ENCODE data around the gene EFHC1. TPM values are rescaled to one million over a fixed set of nuclear protein-coding genes. Genes with fewer than 3 reads are reported as not detected.

Gene EFHC1
- polyA plus RNA-seq, 1 donor from 2014 or later, result 173 TPM

GRCh38 chr6:52482903-52483670 is 62.9 kb downstream of the EFHC1 start:
- Histone ChIP-seq H3K4me3 (ENCODE audit: low read length) (no peak overlapping the region), H3K4me2 (ENCODE audit: low read length) (no peak overlapping the region), H3K9ac (ENCODE audit: low read length) (no peak overlapping the region), H3K9me2 (ENCODE audit: insufficient read depth, low read length) (no peaks in the 10 kb centered on the region), H3F3A (ENCODE audit: insufficient read depth, low read length, poor library complexity, severe bottlenecking) (no peaks in the 10 kb centered on the region), H3K79me2 (replicated peaks; ENCODE audit: insufficient read depth, low read length) (no peaks in the 10 kb centered on the region), H4K20me1 (ENCODE audit: insufficient read depth) (no peaks in the 10 kb centered on the region), H3K9me3 (ENCODE audit: low read length) (no peaks in the 10 kb centered on the region), H2AFZ (ENCODE audit: low read depth, low read length) (no peak overlapping the region), H3K27me3 (ENCODE audit: insufficient read depth, low read depth, low read length) (no peaks in the 10 kb centered on the region), H3K36me3 (ENCODE audit: insufficient read depth, low read length) (no peaks in the 10 kb centered on the region), H3K27ac (ENCODE audit: low read length) (no peak overlapping the region)
- TF ChIP-seq RAD21 (conservative IDR thresholded peaks at IDR 0.05) (no peak), TAF1 (IDR thresholded peaks at IDR 0.05; ENCODE audit: low read depth) (no peak), EP300 (conservative IDR thresholded peaks at IDR 0.05; ENCODE audit: poor library complexity, severe bottlenecking) (no peak), EZH2 (IDR thresholded peaks at IDR 0.05; ENCODE audit: borderline replicate concordance, insufficient read depth, low read length, poor library complexity, severe bottlenecking) (no peak), CTCF (IDR thresholded peaks at IDR 0.05; ENCODE audit: poor library complexity, severe bottlenecking) (no peak), REST (IDR thresholded peaks at IDR 0.05; ENCODE audit: borderline replicate concordance) (no peak), MXI1 (conservative IDR thresholded peaks at IDR 0.05; ENCODE audit: poor library complexity, severe bottlenecking) (no peak), SMC3 (conservative IDR thresholded peaks at IDR 0.05; ENCODE audit: poor library complexity) (no peak), POLR2AphosphoS5 (IDR thresholded peaks at IDR 0.05) (no peak)

- Histone ChIP-seq H3F3A (ENCODE audit: insufficient read depth, low read length, poor library complexity, severe bottlenecking) (no peaks in the 10 kb centered on the region), H3K4me3 (ENCODE audit: low read length) (no peak overlapping the region), H3K9ac (ENCODE audit: low read length) (no peak overlapping the region), H3K36me3 (ENCODE audit: insufficient read depth, low read length) (no peaks in the 10 kb centered on the region), H3K27me3 (ENCODE audit: insufficient read depth, low read depth, low read length) (no peaks in the 10 kb centered on the region), H3K27ac (ENCODE audit: low read length) (no peak overlapping the region), H3K4me2 (ENCODE audit: low read length) (no peak overlapping the region), H2AFZ (ENCODE audit: low read depth, low read length) (no peak overlapping the region), H4K20me1 (ENCODE audit: insufficient read depth) (no peaks in the 10 kb centered on the region), H3K9me2 (ENCODE audit: insufficient read depth, low read length) (no peaks in the 10 kb centered on the region), H3K79me2 (replicated peaks; ENCODE audit: insufficient read depth, low read length) (no peaks in the 10 kb centered on the region), H3K9me3 (ENCODE audit: low read length) (no peaks in the 10 kb centered on the region)
- no peak for TF ChIP-seq EP300 (conservative IDR thresholded peaks at IDR 0.05; ENCODE audit: poor library complexity, severe bottlenecking)
- no peak for TF ChIP-seq TAF1 (IDR thresholded peaks at IDR 0.05; ENCODE audit: low read depth)
- no peak for TF ChIP-seq EZH2 (IDR thresholded peaks at IDR 0.05; ENCODE audit: borderline replicate concordance, insufficient read depth, low read length, poor library complexity, severe bottlenecking)
- TF ChIP-seq SMC3 (conservative IDR thresholded peaks at IDR 0.05; ENCODE audit: poor library complexity), result no peak
These were observed 63.5 kb downstream of the EFHC1 start for GRCh38 chr6:52483671-52484003.

All from neural cell (in vitro differentiated cells).